HepG2 (cell line): ENCODE data around the gene IGF2. TPM values are rescaled to one million over a fixed set of nuclear protein-coding genes. Genes with fewer than 3 reads are reported as not detected.
A peak's percentile ranks its signal among the peaks of the same experiment; 100 is the strongest.

Experiments
- ATAC-seq: fragments of 200-7000 bp; cut with Tn5 transposase; 3 replicates; pipeline ENCODE4 v1.9.1; 2020; ENCODE audit warnings: mild to moderate bottlenecking, moderate library complexity
- BruUV-seq: library from RNA; stranded (reverse); fragments of 400-500 nt; replicated peaks from 2 replicates; lab custom pipeline; 2021; lab: Mats Ljungman, UMichigan
- CTCF ChIA-PET: fragments of 300-600 bp; formaldehyde crosslinking; extraction: SDS; loops from one replicate; lab custom pipeline; 2021; ENCODE audit warnings: low total read pairs, inconsistent platforms, low intra/inter-chr PET ratio; lab: Yijun Ruan, JAX
- POLR2A ChIA-PET: fragments of 350-600 bp; sonication (Branson Sonifier 250); formaldehyde crosslinking; loops from one replicate; lab custom pipeline; 2020; ENCODE audit warnings: antibody characterized with exemption, inconsistent platforms; lab: Yijun Ruan, JAX
- DNase-seq: peaks from one replicate; pipeline ENCODE4 v3.0.0-alpha.2; 2015; ENCODE audit warnings: low spot score
- FAIRE-seq: peaks from 3 replicates; lab custom pipeline; 2011; peaks lifted over from hg19 to GRCh38; lab: Jason Lieb, UNC
- H2AFZ ChIP-seq: one replicate; pipeline ENCODE4 v1.6.1; 2011; ENCODE audit warnings: low read length, inconsistent platforms
- H3K27ac ChIP-seq: fragments of 300-600 bp; 3 replicates; pipeline ENCODE4 v1.8.0; 2011; ENCODE audit warnings: mixed run types, mild to moderate bottlenecking, mixed read lengths, low read length, inconsistent platforms; ENCODE audit not compliant: insufficient read depth; ENCODE audit errors: extremely low read length
- H3K27me3 ChIP-seq, 2 experiments: fragments of 200-600 bp in 1 of 2; 2 replicates in 1 of 2; 3 replicates in 1 of 2; pipeline versions ENCODE4 v1.6.0 to v1.8.0; 2011; ENCODE audit warnings: low read length in 2 of 2, mild to moderate bottlenecking in 2 of 2, moderate library complexity in 2 of 2, inconsistent platforms in 1 of 2; ENCODE audit not compliant: insufficient read depth in 2 of 2, control insufficient read depth in 1 of 2
- H3K36me3 ChIP-seq, 2 experiments: fragments of 200-600 bp in 1 of 2; replicated peaks in 1 of 2; 2 replicates in 1 of 2; 3 replicates in 1 of 2; pipeline versions ENCODE4 v1.5.1 to v1.8.0; 2011; ENCODE audit warnings: low read length in 2 of 2, inconsistent platforms in 1 of 2; ENCODE audit not compliant: insufficient read depth in 2 of 2, control insufficient read depth in 1 of 2
- H3K4me1 ChIP-seq: 2 replicates; pipeline ENCODE4 v1.5.1; 2012; ENCODE audit warnings: low read length, inconsistent platforms; ENCODE audit not compliant: insufficient read depth
- H3K4me2 ChIP-seq: 2 replicates; pipeline ENCODE4 v1.6.0; 2011; ENCODE audit warnings: low read depth, low read length, inconsistent platforms
- H3K4me3 ChIP-seq, 3 experiments: fragments of 200-600 bp in 1 of 3; sonication (generic), shearing (Covaris generic) in 1 of 3; replicated peaks in 1 of 3; 2 replicates each; pipeline ENCODE4 v1.5.1; 2011 to 2016; ENCODE audit warnings: low read length in 3 of 3, inconsistent platforms in 2 of 3, low read depth in 2 of 3, mild to moderate bottlenecking in 2 of 3, control low read depth in 1 of 3, mixed read lengths in 1 of 3; ENCODE audit not compliant: insufficient read depth in 1 of 3
- H3K79me2 ChIP-seq: one replicate; pipeline ENCODE4 v1.6.1; 2011; ENCODE audit warnings: low read length, inconsistent platforms; ENCODE audit not compliant: insufficient read depth
- H3K9ac ChIP-seq: 2 replicates; pipeline ENCODE4 v1.6.0; 2011; ENCODE audit warnings: mild to moderate bottlenecking, low read depth, low read length, inconsistent platforms; ENCODE audit not compliant: insufficient read depth
- H3K9me3 ChIP-seq: 2 replicates; pipeline ENCODE4 v1.5.1; 2012; ENCODE audit warnings: mild to moderate bottlenecking, low read length
- H4K20me1 ChIP-seq: 2 replicates; pipeline ENCODE4 v1.6.0; 2011; ENCODE audit warnings: inconsistent platforms, mild to moderate bottlenecking, low read length, moderate library complexity; ENCODE audit not compliant: insufficient read depth
- CBX2 ChIP-seq, 2 experiments: fragments of 200-600 bp in 1 of 2; sonication (generic); formaldehyde crosslinking in 1 of 2; IDR thresholded peaks; 2 replicates each; pipeline versions ENCODE4 v1.7.0 to v1.8.1; 2018 to 2022; ENCODE audit warnings: low read depth in 2 of 2, low read length in 1 of 2, mild to moderate bottlenecking in 1 of 2, missing genetic modification reagents in 1 of 2
- EZH2 ChIP-seq: conservative IDR thresholded peaks from 2 replicates; pipeline ENCODE4 v1.6.1; 2012; ENCODE audit warnings: mild to moderate bottlenecking, low read depth, low read length, moderate library complexity
- KLF6 ChIP-seq: IDR thresholded peaks from 2 replicates; pipeline ENCODE4 v1.8.0; 2016; ENCODE audit warnings: missing biosample characterization, missing genetic modification reagents
- PHF8 ChIP-seq: sonication (generic); formaldehyde crosslinking; IDR thresholded peaks from 2 replicates; pipeline ENCODE4 v1.5.0; 2020; ENCODE audit warnings: missing genetic modification reagents
- SP4 ChIP-seq: sonication (generic); formaldehyde crosslinking; IDR thresholded peaks from 2 replicates; pipeline ENCODE4 v1.8.1; 2023; ENCODE audit warnings: mild to moderate bottlenecking, missing genetic modification reagents
- ZNF121 ChIP-seq: sonication (generic); formaldehyde crosslinking; IDR thresholded peaks from 2 replicates; pipeline ENCODE4 v1.5.0; 2020; ENCODE audit warnings: mild to moderate bottlenecking, missing genetic modification reagents
- WGBS: methylation state at CpG from one replicate; pipeline ENCODE4 v1.1.6; 2017; ENCODE audit warnings: low lambda C conversion rate; 5-methylcytosine and 5-hydroxymethylcytosine counted together
- in situ Hi-C: cut with HindIII; loops from 2 replicates; pipeline ENCODE4 v1.10.0; 2017; ENCODE audit warnings: low pct_unique_long_range_greater_than_20kb; ENCODE audit not compliant: extremely low pct_ligation_motif_present
- intact Hi-C: fragments of 100-400 bp; cut with micrococcal nuclease; formaldehyde crosslinking; loops from one replicate; pipeline ENCODE4 v1.10.0; 2022; ENCODE audit not compliant: unreplicated experiment
- polyA plus RNA-seq, 8 experiments: library from polyadenylated mRNA; depleted of rRNA in 3 of 8; stranded (reverse) in 7 of 8; unstranded in 1 of 8; fragments of >200 nt; fragmentation: Illumina TruSeq in 4 of 8; extraction: Trizol in 4 of 8; gene quantifications; 2 replicates each; pipeline versions ENCODE4 v1.2.1 to v1.2.3, GENCODE V29; 2011 to 2016; ENCODE audit warnings: low read depth in 4 of 8, missing spikeins in 1 of 8, mixed read lengths in 1 of 8; ENCODE audit not compliant: insufficient read depth in 1 of 8
- total RNA-seq, 5 experiments: library from RNA; depleted of rRNA; stranded (reverse); fragments of >200 nt; fragmentation: Illumina TruSeq; extraction: Trizol; gene quantifications; 2 replicates each; pipeline ENCODE4 v1.2.3, GENCODE V29; 2016; ENCODE audit warnings: low read depth in 1 of 5

IGF2 gene
- total and polyA plus RNA-seq, 2 of the 13 experiments (the other 11 are each of a cell fraction or from before 2014, with no cell fraction given), result 79.1 to 254 TPM

DNA sequence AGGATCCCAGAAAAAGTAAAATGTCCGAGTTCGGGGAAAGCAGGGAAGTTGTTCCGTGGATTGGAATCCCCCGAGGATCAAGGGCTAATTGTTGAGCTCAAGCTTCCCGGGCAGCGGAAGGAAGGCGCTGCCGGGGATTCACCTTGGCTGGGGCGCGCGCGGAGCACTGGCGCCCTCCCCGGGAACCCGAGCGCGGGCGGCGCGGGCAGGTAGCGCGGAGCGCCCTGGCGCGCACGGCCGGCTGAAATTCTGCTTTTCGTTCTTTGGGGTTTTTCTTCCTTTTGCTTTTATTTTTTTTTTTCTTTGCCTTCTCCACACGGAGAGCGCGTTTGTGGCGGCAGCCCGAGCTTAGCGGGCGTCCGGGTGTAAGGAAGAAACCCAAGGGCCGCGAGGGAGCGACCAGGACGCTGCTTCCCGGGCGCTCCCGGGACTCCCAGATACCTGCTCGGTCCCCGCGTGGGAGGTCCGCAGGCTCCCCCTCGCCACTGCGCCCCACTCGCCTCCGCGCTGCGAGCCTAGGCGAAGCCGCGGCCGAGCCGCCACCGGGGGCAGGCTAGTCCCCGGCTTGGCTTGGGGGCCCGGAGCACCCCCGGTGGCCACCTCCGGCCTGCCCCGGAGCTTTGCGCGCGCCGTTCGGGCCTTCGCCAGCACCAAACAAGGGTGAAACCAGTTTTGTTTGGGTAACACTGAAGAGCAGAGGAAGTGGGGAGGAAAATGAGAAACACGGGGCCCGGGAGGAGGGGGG, 4.8 kb upstream of the IGF2 start (continued):
- 0 out of 2 replicates have a peak, but pooled peaks have one; percentile 25 for TF ChIP-seq SP4
- 0 out of 2 replicates have a peak, but pooled peaks have one; percentile 23 for TF ChIP-seq KLF6
- TF ChIP-seq PHF8 (CRISPR knock-in tag), result no peak

DNA sequence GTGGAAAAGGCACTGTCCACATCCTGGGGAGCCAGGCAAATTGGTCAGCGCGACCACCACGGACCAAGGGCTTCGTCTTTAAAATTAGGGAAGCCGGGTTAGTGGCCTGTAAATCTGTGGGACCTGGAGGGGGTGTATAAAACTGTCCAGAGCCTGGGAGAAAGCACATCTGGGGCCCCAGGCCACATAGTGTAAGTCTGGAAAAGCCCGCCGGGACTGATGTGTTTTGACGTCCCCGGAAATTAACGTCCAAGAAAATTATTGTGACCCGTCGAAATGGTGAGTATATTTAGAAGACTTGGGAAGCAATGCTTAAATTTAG, 4.2 kb upstream of the IGF2 start:
- Histone ChIP-seq H3K36me3 (no peaks in the 10 kb centered on the region), H3K4me1 (peaks cover 36% of the 10 kb centered on the region), H3K27ac (no peak overlapping the region), H3K4me2 (peak overlapping the region; percentile 61), H3K4me3 (no peak overlapping the region), H3K79me2 (peaks cover under 1% of the 10 kb centered on the region), H3K9ac (no peak overlapping the region), H4K20me1 (no peaks in the 10 kb centered on the region), H2AFZ (no peak overlapping the region), H3K27me3 (peaks cover 8 to 65% of the 10 kb centered on the region in 2 experiments), H3K9me3 (no peaks in the 10 kb centered on the region)
- ATAC-seq (no peak), DNase-seq (no peak), FAIRE-seq (no peak)
- no TSS peak for BruUV-seq
- ChIA-PET POLR2A (interaction anchor here (0.9 to 2.1 kb wide), 4 partner anchors 104 to 188 kb away, joined by 3 to 10 read pairs (median 6); no protein-coding TSS in a partner anchor), CTCF (interaction anchor here (1.0 kb wide), 1 partner anchor 190 kb away, joined by 3 read pairs; no protein-coding TSS in a partner anchor)
- in situ Hi-C loops, result no loop called here
- intact Hi-C loops, result no loop called here
- 35% methylated on average over 12 of the region's 12 CpGs for WGBS
- TF ChIP-seq ZNF121 (CRISPR knock-in tag), result no peak
- TF ChIP-seq CBX2 (IDR thresholded peaks at IDR 0.05; ENCODE audit: low read depth, low read length), result peak; percentile 86; the same call in 1 of the 2 replicates
- TF ChIP-seq CBX2 (CRISPR knock-in tag; IDR thresholded peaks at IDR 0.05; ENCODE audit: low read depth), result no peak
- 0 out of 2 replicates have a peak, but pooled peaks have one; percentile 43 for TF ChIP-seq EZH2
